Liver (tissue), 9 donors: Measurements from ENCODE around the gene ADGRF5. TPM values are rescaled to one million over a fixed set of nuclear protein-coding genes. Genes with fewer than 3 reads are reported as not detected.

Source experiments
- DNase-seq: peaks from one replicate; pipeline ENCODE4 v3.0.0-alpha.2; 2017; ENCODE audit warnings: low spot score
- H3K27ac ChIP-seq, 2 donors: one replicate each; pipeline ENCODE4 v1.7.0; 2013; ENCODE audit warnings: inconsistent platforms in 2 of 2, low read length in 2 of 2, control low read depth in 1 of 2, low read depth in 1 of 2, mild to moderate bottlenecking in 1 of 2
- H3K27me3 ChIP-seq, 4 donors: one replicate each; pipeline versions ENCODE4 v1.6.1 to v1.7.0; 2013; ENCODE audit warnings: low read length in 3 of 4, inconsistent platforms in 1 of 4, mild to moderate bottlenecking in 1 of 4, moderate library complexity in 1 of 4; ENCODE audit not compliant: control insufficient read depth in 4 of 4, insufficient read depth in 4 of 4
- H3K36me3 ChIP-seq, 4 donors: one replicate each; pipeline versions ENCODE4 v1.6.1 to v1.7.0; 2013; ENCODE audit warnings: low read length in 3 of 4, mild to moderate bottlenecking in 3 of 4, low read depth in 1 of 4, moderate library complexity in 1 of 4; ENCODE audit not compliant: control insufficient read depth in 4 of 4, insufficient read depth in 3 of 4
- H3K4me1 ChIP-seq, 4 donors: one replicate each; pipeline versions ENCODE4 v1.6.1 to v1.7.0; 2013; ENCODE audit warnings: low read length in 3 of 4, mild to moderate bottlenecking in 3 of 4, moderate library complexity in 1 of 4; ENCODE audit not compliant: control insufficient read depth in 4 of 4, insufficient read depth in 4 of 4
- H3K4me3 ChIP-seq, 3 donors: one replicate each; pipeline versions ENCODE4 v1.6.1 to v1.7.0; 2013; ENCODE audit warnings: low read length in 3 of 3, control low read depth in 1 of 3, low read depth in 1 of 3, mild to moderate bottlenecking in 1 of 3
- H3K9ac ChIP-seq, 2 donors: one replicate each; pipeline ENCODE4 v1.7.0; 2013; ENCODE audit warnings: low read length in 2 of 2, mild to moderate bottlenecking in 2 of 2, moderate library complexity in 2 of 2, control low read depth in 1 of 2, low read depth in 1 of 2
- H3K9me3 ChIP-seq, 4 donors: one replicate each; pipeline versions ENCODE4 v1.6.1 to v1.7.0; 2013; ENCODE audit warnings: low read length in 3 of 4; ENCODE audit not compliant: control insufficient read depth in 4 of 4
- CTCF ChIP-seq: fragments of 150-350 bp; IDR thresholded peaks from 2 replicates; pipeline ENCODE4 v1.5.1; 2017; ENCODE audit warnings: improper control_type of control experiment, low read depth, low read length; ENCODE audit not compliant: missing input control
- EGR1 ChIP-seq, 2 donors: IDR thresholded peaks; 2 replicates each; pipeline ENCODE4 v1.6.1; 2016 to 2018; ENCODE audit warnings: antibody characterized with exemption in 2 of 2, low read depth in 2 of 2
- FOXA1 ChIP-seq: IDR thresholded peaks from 2 replicates; pipeline ENCODE4 v1.6.1; 2016; ENCODE audit warnings: antibody characterized with exemption
- FOXA2 ChIP-seq: IDR thresholded peaks from 2 replicates; pipeline ENCODE4 v1.6.1; 2016; ENCODE audit warnings: antibody characterized with exemption
- GABPA ChIP-seq, 2 donors: IDR thresholded peaks in 1 of 2; conservative IDR thresholded peaks in 1 of 2; 2 replicates each; pipeline ENCODE4 v1.6.1; 2016; ENCODE audit warnings: antibody characterized with exemption in 2 of 2, mild to moderate bottlenecking in 1 of 2, moderate library complexity in 1 of 2
- HNF4A ChIP-seq, 2 donors: conservative IDR thresholded peaks; 2 replicates each; pipeline ENCODE4 v1.6.1; 2016; ENCODE audit warnings: antibody characterized with exemption in 2 of 2, mild to moderate bottlenecking in 2 of 2
- HNF4G ChIP-seq: IDR thresholded peaks from 2 replicates; pipeline ENCODE4 v1.6.1; 2016; ENCODE audit warnings: antibody characterized with exemption
- JUND ChIP-seq, 2 donors: IDR thresholded peaks; 2 replicates each; pipeline ENCODE4 v1.6.1; 2016; ENCODE audit warnings: antibody characterized with exemption in 2 of 2
- NR2F2 ChIP-seq: IDR thresholded peaks from 2 replicates; pipeline ENCODE4 v1.6.1; 2016; ENCODE audit warnings: antibody characterized with exemption
- RAD21 ChIP-seq, 2 donors: IDR thresholded peaks; 2 replicates each; pipeline ENCODE4 v1.6.1; 2016; ENCODE audit warnings: antibody characterized with exemption in 2 of 2, mild to moderate bottlenecking in 2 of 2
- RXRA ChIP-seq, 2 donors: IDR thresholded peaks; 2 replicates each; pipeline ENCODE4 v1.6.1; 2017 to 2018; ENCODE audit warnings: antibody characterized with exemption in 2 of 2, mild to moderate bottlenecking in 1 of 2
- SP1 ChIP-seq: IDR thresholded peaks from 2 replicates; pipeline ENCODE4 v1.6.1; 2018; ENCODE audit warnings: antibody characterized with exemption, mild to moderate bottlenecking
- TAF1 ChIP-seq: conservative IDR thresholded peaks from 2 replicates; pipeline ENCODE4 v1.6.1; 2016; ENCODE audit warnings: antibody characterized with exemption, mild to moderate bottlenecking
- WGBS: extraction: QIAGEN DNeasy Blood & Tissue Kit; methylation state at CpG from one replicate; pipeline ENCODE4 v1.1.7; 2013; 5-methylcytosine and 5-hydroxymethylcytosine counted together
- polyA plus RNA-seq, 2 donors: library from polyadenylated mRNA; stranded (reverse) in 1 of 2; unstranded in 1 of 2; fragments of 200-250 nt in 1 of 2; fragments of >200 nt in 1 of 2; fragmentation: Nextera tagmentation in 1 of 2; extraction: Ambion mirVana in 1 of 2; gene quantifications; one replicate each; pipeline versions ENCODE4 v1.2.1 to v1.2.3, GENCODE V29; 2013 to 2015
- total RNA-seq, 2 donors: library from RNA; depleted of rRNA; stranded (reverse); fragments of >200 nt; gene quantifications; one replicate each; pipeline ENCODE4 v1.2.3, GENCODE V29; 2014
- TF ChIP-seq, protein P1 (sequence below): IDR thresholded peaks from 2 replicates; pipeline ENCODE4 v1.6.1; 2016; ENCODE audit warnings: antibody characterized with exemption
- TF ChIP-seq, protein P2 (sequence below): IDR thresholded peaks from 2 replicates; pipeline ENCODE4 v1.6.1; 2016; ENCODE audit warnings: antibody characterized with exemption
- donor health status: healthy.
- donor health status: healthy.
- donor health status: healthy.
- donor health status: healthy.
- donor health status: healthy.

ADGRF5 gene
- total and polyA plus RNA-seq, 4 donors = 4.9 to 19.9 (median 7.4) TPM

DNA sequence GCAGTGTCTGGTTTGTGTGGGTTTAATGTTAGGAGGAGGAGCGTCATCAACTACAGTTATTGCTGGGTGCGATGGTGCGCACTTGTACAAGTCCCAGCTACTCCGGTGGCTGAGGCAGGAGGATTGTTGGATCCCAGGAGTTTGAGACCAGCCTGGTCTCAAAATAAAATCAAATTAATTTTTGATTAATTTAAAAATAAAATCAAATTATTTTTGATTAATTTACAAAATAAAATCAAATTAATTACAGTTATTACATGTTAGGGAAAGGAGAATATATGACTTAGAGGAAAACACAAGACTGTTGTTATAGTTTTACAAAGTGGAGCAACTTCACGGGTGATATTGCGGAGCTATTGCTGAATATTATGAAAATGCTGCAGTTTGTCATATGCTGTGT, 34.7 kb upstream of the ADGRF5 start:
- H3K27ac ChIP-seq = no peak overlapping the region
- no peaks in the 10 kb centered on the region for H3K27me3 ChIP-seq
- DNase-seq = no peak
- TF ChIP-seq, protein P1, sequence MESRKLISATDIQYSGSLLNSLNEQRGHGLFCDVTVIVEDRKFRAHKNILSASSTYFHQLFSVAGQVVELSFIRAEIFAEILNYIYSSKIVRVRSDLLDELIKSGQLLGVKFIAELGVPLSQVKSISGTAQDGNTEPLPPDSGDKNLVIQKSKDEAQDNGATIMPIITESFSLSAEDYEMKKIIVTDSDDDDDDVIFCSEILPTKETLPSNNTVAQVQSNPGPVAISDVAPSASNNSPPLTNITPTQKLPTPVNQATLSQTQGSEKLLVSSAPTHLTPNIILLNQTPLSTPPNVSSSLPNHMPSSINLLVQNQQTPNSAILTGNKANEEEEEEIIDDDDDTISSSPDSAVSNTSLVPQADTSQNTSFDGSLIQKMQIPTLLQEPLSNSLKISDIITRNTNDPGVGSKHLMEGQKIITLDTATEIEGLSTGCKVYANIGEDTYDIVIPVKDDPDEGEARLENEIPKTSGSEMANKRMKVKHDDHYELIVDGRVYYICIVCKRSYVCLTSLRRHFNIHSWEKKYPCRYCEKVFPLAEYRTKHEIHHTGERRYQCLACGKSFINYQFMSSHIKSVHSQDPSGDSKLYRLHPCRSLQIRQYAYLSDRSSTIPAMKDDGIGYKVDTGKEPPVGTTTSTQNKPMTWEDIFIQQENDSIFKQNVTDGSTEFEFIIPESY = no peak
- no peak for TF ChIP-seq HNF4A (conservative IDR thresholded peaks at IDR 0.05)
- no peak for TF ChIP-seq RAD21 (IDR thresholded peaks at IDR 0.05)
- no peak for TF ChIP-seq GABPA (IDR thresholded peaks at IDR 0.05 in 1 of 2, conservative IDR thresholded peaks at IDR 0.05 in 1 of 2)
- TF ChIP-seq, protein P2, sequence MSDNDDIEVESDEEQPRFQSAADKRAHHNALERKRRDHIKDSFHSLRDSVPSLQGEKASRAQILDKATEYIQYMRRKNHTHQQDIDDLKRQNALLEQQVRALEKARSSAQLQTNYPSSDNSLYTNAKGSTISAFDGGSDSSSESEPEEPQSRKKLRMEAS = no peak
- no peak for TF ChIP-seq SP1
- TF ChIP-seq NR2F2 = no peak
- no peak for TF ChIP-seq JUND (IDR thresholded peaks at IDR 0.05)
- no peak for TF ChIP-seq CTCF
- TF ChIP-seq HNF4G = no peak
- TF ChIP-seq TAF1 = no peak
- TF ChIP-seq FOXA2 = no peak
- no peak for TF ChIP-seq FOXA1
- no peaks in the 10 kb centered on the region for H3K4me1 ChIP-seq
- peaks cover 0 to 3% (median 0%) of the 10 kb centered on the region in 4 donors for H3K9me3 ChIP-seq
- WGBS = 95% methylated on average over 6 of the region's 6 CpGs
- no peak overlapping the region for H3K9ac ChIP-seq
- no peaks in the 10 kb centered on the region for H3K36me3 ChIP-seq
- H3K4me3 ChIP-seq = no peak overlapping the region

GRCh38 chr6:46954837-46955451, 33.2 kb upstream of the ADGRF5 start:
- TF ChIP-seq RXRA (IDR thresholded peaks at IDR 0.05) = no peak
- TF ChIP-seq RAD21 (IDR thresholded peaks at IDR 0.05) = no peak
- no peak for TF ChIP-seq EGR1 (IDR thresholded peaks at IDR 0.05; ENCODE audit: low read depth in 2 of 2)
- H3K27ac ChIP-seq = no peak overlapping the region
- no peaks in the 10 kb centered on the region for H3K36me3 ChIP-seq
- no peaks in the 10 kb centered on the region for H3K4me1 ChIP-seq
- peaks cover 0 to 3% (median 0%) of the 10 kb centered on the region in 4 donors for H3K9me3 ChIP-seq
- no peaks in the 10 kb centered on the region for H3K27me3 ChIP-seq
- WGBS = 67% methylated on average over 4 of the region's 4 CpGs
- H3K9ac ChIP-seq = no peak overlapping the region
- DNase-seq = no peak
- H3K4me3 ChIP-seq = no peak overlapping the region

DNA sequence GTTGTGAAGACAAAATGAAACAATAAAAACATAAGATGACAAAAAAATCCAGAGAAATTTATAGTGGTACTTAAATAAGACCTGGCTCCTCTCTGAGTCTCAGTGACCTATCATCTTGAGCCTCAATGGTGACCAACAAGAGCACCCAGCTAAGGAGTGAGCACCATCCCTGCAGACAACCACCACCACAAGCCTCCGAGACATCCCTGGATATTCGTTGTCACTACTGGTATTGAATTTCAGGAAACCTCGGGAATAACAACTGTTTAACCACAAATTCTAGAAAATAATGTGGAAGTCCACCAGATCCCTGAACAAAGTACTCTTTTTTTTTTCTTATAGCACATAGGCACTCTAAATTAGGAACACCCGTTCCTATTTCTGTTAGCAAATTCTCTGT, 32.2 kb upstream of the ADGRF5 start:
- Histone ChIP-seq H3K9me3 (peaks cover 0 to 3% (median 0%) of the 10 kb centered on the region in 4 donors), H3K9ac (no peak overlapping the region), H3K36me3 (no peaks in the 10 kb centered on the region), H3K4me3 (peak overlapping the region in 1 of 3 donors; percentile 17), H3K27me3 (no peaks in the 10 kb centered on the region), H3K4me1 (no peaks in the 10 kb centered on the region), H3K27ac (no peak overlapping the region)
- TF ChIP-seq GABPA (IDR thresholded peaks at IDR 0.05 in 1 of 2, conservative IDR thresholded peaks at IDR 0.05 in 1 of 2) (no peak), SP1 (no peak)
- WGBS = 70% methylated on average over 4 of the region's 4 CpGs
- DNase-seq = no peak
